Measurements from ENCODE around the gene IFI27L1. TPM values are rescaled to one million over a fixed set of nuclear protein-coding genes. Genes with fewer than 3 reads are reported as not detected.

Gene IFI27L1
- total RNA-seq, 2 donors from 2014 or later = 11.1 to 138 TPM

GRCh38 chr14:94111276-94112095 is 30.4 kb downstream of the IFI27L1 start:
- Histone ChIP-seq H3K9me3 (no peaks in the 10 kb centered on the region), H3K27ac (peak overlapping the region in 1 of 2 donors; percentile 33)

GRCh38 chr14:94112513-94113063 is 31.5 kb downstream of the IFI27L1 start:
- no peak overlapping the region for H3K4me3 ChIP-seq
- H3K27ac ChIP-seq = no peak overlapping the region
- H3K27me3 ChIP-seq (replicated peaks; ENCODE audit: insufficient read depth) = no peaks in the 10 kb centered on the region
- intact Hi-C loops (cut with DNase I) = no loop called here
- no peaks in the 10 kb centered on the region for H3K9me3 ChIP-seq
- TF ChIP-seq POLR2AphosphoS5 (IDR thresholded peaks at IDR 0.05) = no peak
- no peak for TF ChIP-seq CTCF (IDR thresholded peaks at IDR 0.05)
- no peak for TF ChIP-seq POLR2A (IDR thresholded peaks at IDR 0.05)
- H3K36me3 ChIP-seq = no peaks in the 10 kb centered on the region
- no peaks in the 10 kb centered on the region for H3K4me1 ChIP-seq (replicated peaks)
- 85% methylated on average over 6 of the region's 6 CpGs for WGBS
- no peak for DNase-seq (ENCODE audit: low spot score)

More at GRCh38 chr14:94111276-94112095, 30.4 kb downstream of the IFI27L1 start:
- H3K4me1 ChIP-seq (replicated peaks) = no peaks in the 10 kb centered on the region
- no peak for DNase-seq (ENCODE audit: low spot score)
- intact Hi-C loops (cut with DNase I) = no loop called here
- H3K4me3 ChIP-seq = no peak overlapping the region
- H3K27me3 ChIP-seq (replicated peaks; ENCODE audit: insufficient read depth) = no peaks in the 10 kb centered on the region
- 85% methylated on average over 20 of the region's 20 CpGs for WGBS
- H3K36me3 ChIP-seq = no peaks in the 10 kb centered on the region
- TF ChIP-seq POLR2A (IDR thresholded peaks at IDR 0.05) = no peak
- no peak for TF ChIP-seq CTCF (IDR thresholded peaks at IDR 0.05)
- TF ChIP-seq POLR2AphosphoS5 (IDR thresholded peaks at IDR 0.05) = no peak

GRCh38 chr14:94113073-94113472 is 32.0 kb downstream of the IFI27L1 start:
- no peaks in the 10 kb centered on the region for H3K36me3 ChIP-seq
- no peak overlapping the region for H3K4me3 ChIP-seq
- 66% methylated on average over 7 of the region's 7 CpGs for WGBS
- H3K4me1 ChIP-seq (replicated peaks) = no peaks in the 10 kb centered on the region
- DNase-seq (ENCODE audit: low spot score) = no peak
- intact Hi-C loops (cut with DNase I) = no loop called here
- no peaks in the 10 kb centered on the region for H3K9me3 ChIP-seq
- no peaks in the 10 kb centered on the region for H3K27me3 ChIP-seq (replicated peaks; ENCODE audit: insufficient read depth)
- no peak overlapping the region for H3K27ac ChIP-seq
- TF ChIP-seq POLR2AphosphoS5 (IDR thresholded peaks at IDR 0.05) (no peak), POLR2A (IDR thresholded peaks at IDR 0.05) (no peak), CTCF (IDR thresholded peaks at IDR 0.05) (no peak)

GRCh38 chr14:94113490-94113889 is 32.4 kb downstream of the IFI27L1 start:
- Histone ChIP-seq H3K27ac (no peak overlapping the region), H3K36me3 (no peaks in the 10 kb centered on the region), H3K4me3 (no peak overlapping the region), H3K9me3 (no peaks in the 10 kb centered on the region), H3K4me1 (replicated peaks) (no peaks in the 10 kb centered on the region), H3K27me3 (replicated peaks; ENCODE audit: insufficient read depth) (no peaks in the 10 kb centered on the region)
- intact Hi-C loops (cut with DNase I) = no loop called here
- TF ChIP-seq CTCF (IDR thresholded peaks at IDR 0.05) (no peak), POLR2AphosphoS5 (IDR thresholded peaks at IDR 0.05) (no peak), POLR2A (IDR thresholded peaks at IDR 0.05) (no peak)
- no peak for DNase-seq (ENCODE audit: low spot score)
- WGBS = 59% methylated on average over 6 of the region's 6 CpGs
